ENCODE measurements around the gene PAOX.

The PAOX gene

GRCh38 chr10:133379152-133379800 lies at the start of gene PAOX:
Gene PAOX, plus strand, starts transcription at chr10:133379262. Its CDS starts 55 bp downstream, at chr10:133379317.
- DNase-seq: no peak

- DNase-seq: peak; percentile 67
Measured at GRCh38 chr10:133329491-133330202, 49.4 kb upstream of the PAOX start.

GRCh38 chr10:133332936-133333699 lies 45.9 kb upstream of the PAOX start:
- no peak for DNase-seq

GRCh38 chr10:133334503-133335245 lies 44.4 kb upstream of the PAOX start:
- DNase-seq: no peak

- DNase-seq: no peak
Measured at GRCh38 chr10:133335246-133336117, 43.6 kb upstream of the PAOX start.

GRCh38 chr10:133336118-133336576 lies 42.9 kb upstream of the PAOX start:
- no peak for DNase-seq

- DNase-seq: no peak
Measured at GRCh38 chr10:133336577-133337369, 42.3 kb upstream of the PAOX start, which contains the start of gene CALY. Gene CALY, minus strand, starts transcription at chr10:133336896. Its CDS starts 7,907 bp downstream, at chr10:133328989.

GRCh38 chr10:133337370-133337725 lies 41.7 kb upstream of the PAOX start:
- DNase-seq: no peak

- no peak for DNase-seq
Measured at GRCh38 chr10:133338080-133339071, 40.7 kb upstream of the PAOX start.

GRCh38 chr10:133339708-133340380 lies 39.2 kb upstream of the PAOX start:
- no peak for DNase-seq

GRCh38 chr10:133341983-133342382 lies 37.1 kb upstream of the PAOX start:
- no peak for DNase-seq

- DNase-seq: no peak
Measured at GRCh38 chr10:133342942-133343341, 36.1 kb upstream of the PAOX start.

GRCh38 chr10:133343558-133343957 lies 35.5 kb upstream of the PAOX start:
- no peak for DNase-seq

GRCh38 chr10:133344236-133344635 lies 34.8 kb upstream of the PAOX start:
- DNase-seq: no peak

- no peak for DNase-seq
Measured at GRCh38 chr10:133346413-133346812, 32.6 kb upstream of the PAOX start.

GRCh38 chr10:133347710-133348517 lies 31.1 kb upstream of the PAOX start:
- no peak for DNase-seq

- DNase-seq: no peak
Measured at GRCh38 chr10:133349160-133349568, 29.9 kb upstream of the PAOX start.

GRCh38 chr10:133349577-133350011 lies 29.5 kb upstream of the PAOX start:
- no peak for DNase-seq
